Endothelial cell of umbilical vein (primary cell): ENCODE data around the gene KISS1R.

ENCODE experiments used
- CTCF ChIP-seq, 2 donors: IDR thresholded peaks; 1 replicate in 1 of 2; 2 replicates in 1 of 2; pipeline ENCODE4 v1.5.1; 2011; ENCODE audit warnings: low read length in 2 of 2, mild to moderate bottlenecking in 2 of 2, moderate library complexity in 2 of 2, control low read depth in 1 of 2, inconsistent platforms in 1 of 2, low read depth in 1 of 2; ENCODE audit not compliant: insufficient read depth in 1 of 2; ENCODE audit errors: extremely low read depth in 1 of 2
- EZH2 ChIP-seq: IDR thresholded peaks from 2 replicates; pipeline ENCODE4 v1.6.1; 2012; ENCODE audit warnings: borderline replicate concordance, low read depth, mild to moderate bottlenecking, moderate library complexity, low read length, inconsistent platforms; ENCODE audit not compliant: severe bottlenecking
- GATA2 ChIP-seq: IDR thresholded peaks from 2 replicates; pipeline ENCODE4 v1.7.0; 2011; ENCODE audit warnings: low read depth, mild to moderate bottlenecking, moderate library complexity, mixed read lengths, low read length; ENCODE audit not compliant: insufficient read length, insufficient read depth
- JUN ChIP-seq: IDR thresholded peaks from 2 replicates; pipeline ENCODE4 v1.6.1; 2011; ENCODE audit warnings: borderline replicate concordance, low read depth; ENCODE audit not compliant: insufficient read length, insufficient read depth
- POLR2A ChIP-seq: IDR thresholded peaks from 2 replicates; pipeline ENCODE4 v1.6.1; 2012; ENCODE audit warnings: low read depth, mild to moderate bottlenecking, control low read depth, low read length
- POLR2AphosphoS5 ChIP-seq: IDR thresholded peaks from 2 replicates; pipeline ENCODE4 v1.6.1; 2012; ENCODE audit warnings: low read depth, mild to moderate bottlenecking, control low read depth, low read length, moderate library complexity; ENCODE audit not compliant: insufficient read depth
- TF ChIP-seq, protein P1 (sequence below): IDR thresholded peaks from 2 replicates; pipeline ENCODE4 v1.6.1; 2011; ENCODE audit not compliant: insufficient read depth, insufficient read length

- TF ChIP-seq POLR2AphosphoS5, result no peak
- no peak for TF ChIP-seq CTCF (IDR thresholded peaks at IDR 0.05; ENCODE audit: extremely low read depth in 1 of 2, insufficient read depth in 1 of 2, low read depth in 1 of 2, low read length in 2 of 2)
- TF ChIP-seq POLR2A, result no peak
- no peak for TF ChIP-seq EZH2
- no peak for TF ChIP-seq GATA2
- TF ChIP-seq JUN, result no peak
- TF ChIP-seq, protein P1, sequence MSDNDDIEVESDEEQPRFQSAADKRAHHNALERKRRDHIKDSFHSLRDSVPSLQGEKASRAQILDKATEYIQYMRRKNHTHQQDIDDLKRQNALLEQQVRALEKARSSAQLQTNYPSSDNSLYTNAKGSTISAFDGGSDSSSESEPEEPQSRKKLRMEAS, result no peak
Observed at GRCh38 chr19:934197-934840, 17.2 kb downstream of the KISS1R start.
